IMR-90 (cell line): ENCODE results near the gene GLTPD2. TPM values are rescaled to one million over a fixed set of nuclear protein-coding genes. Genes with fewer than 3 reads are reported as not detected.

ENCODE experiments used
- ATAC-seq: fragments of 200-7000 bp; cut with Tn5 transposase; 2 replicates; pipeline ENCODE4 v1.9.1; 2020; ENCODE audit warnings: low read depth, mild to moderate bottlenecking, moderate library complexity
- BruUV-seq: library from RNA; stranded (reverse); fragments of 400-500 nt; replicated peaks from 2 replicates; lab custom pipeline; 2021; lab: Mats Ljungman, UMichigan
- CTCF ChIA-PET: fragments of 300-600 bp; formaldehyde crosslinking; extraction: SDS; loops from one replicate; lab custom pipeline; 2021; ENCODE audit warnings: antibody characterized with exemption; lab: Yijun Ruan, JAX
- POLR2A ChIA-PET: fragments of 300-600 bp; sonication (Branson Sonifier 250); formaldehyde crosslinking; loops from one replicate; lab custom pipeline; 2022; ENCODE audit warnings: antibody characterized with exemption; ENCODE audit not compliant: unreplicated experiment; lab: Charles Lee
- DNase-seq: peaks from one replicate; pipeline ENCODE4 v3.0.0; 2013
- H2AFZ ChIP-seq: replicated peaks from 2 replicates; pipeline ENCODE3; 2013; ENCODE audit warnings: low read length, mild to moderate bottlenecking; ENCODE audit not compliant: poor library complexity
- H2AK5ac ChIP-seq: 2 replicates; pipeline ENCODE4 v1.6.1; 2013; ENCODE audit warnings: low read depth, low read length, inconsistent platforms
- H2AK9ac ChIP-seq: replicated peaks from 2 replicates; pipeline ENCODE3; 2013; ENCODE audit warnings: mild to moderate bottlenecking, low read depth, low read length, moderate library complexity; ENCODE audit not compliant: poor library complexity
- H2BK120ac ChIP-seq: 2 replicates; pipeline ENCODE4 v1.6.1; 2013; ENCODE audit warnings: low read depth, low read length, inconsistent platforms
- H2BK15ac ChIP-seq: 3 replicates; pipeline ENCODE4 v1.6.1; 2013; ENCODE audit warnings: low read depth, low read length, inconsistent platforms
- H2BK20ac ChIP-seq: 2 replicates; pipeline ENCODE4 v1.6.1; 2013; ENCODE audit warnings: low read depth, mild to moderate bottlenecking, inconsistent platforms, low read length, moderate library complexity
- H2BK5ac ChIP-seq: 2 replicates; pipeline ENCODE4 v1.6.1; 2013; ENCODE audit warnings: mild to moderate bottlenecking, low read depth, low read length, inconsistent platforms; ENCODE audit not compliant: poor library complexity, severe bottlenecking
- H3K14ac ChIP-seq: replicated peaks from 2 replicates; pipeline ENCODE4 v1.6.1; 2013; ENCODE audit warnings: low read depth, low read length, inconsistent platforms
- H3K18ac ChIP-seq: 2 replicates; pipeline ENCODE4 v1.6.1; 2013; ENCODE audit warnings: low read depth, low read length, control low read depth
- H3K23ac ChIP-seq: 2 replicates; pipeline ENCODE4 v1.6.1; 2013; ENCODE audit warnings: low read depth, low read length, inconsistent platforms
- H3K27ac ChIP-seq: 2 replicates; pipeline ENCODE4 v1.5.1; 2013; ENCODE audit warnings: mild to moderate bottlenecking, control low read depth, low read length; ENCODE audit not compliant: insufficient read depth
- H3K27me3 ChIP-seq: 2 replicates; pipeline ENCODE4 v1.6.1; 2013; ENCODE audit warnings: low read length; ENCODE audit not compliant: control insufficient read depth, insufficient read depth
- H3K36me3 ChIP-seq: 2 replicates; pipeline ENCODE4 v1.6.1; 2013; ENCODE audit warnings: low read length, mixed read lengths; ENCODE audit not compliant: control insufficient read depth, insufficient read depth
- H3K4ac ChIP-seq: 2 replicates; pipeline ENCODE4 v1.6.1; 2013; ENCODE audit warnings: low read depth, low read length, inconsistent platforms
- H3K4me1 ChIP-seq: 2 replicates; pipeline ENCODE4 v1.6.1; 2013; ENCODE audit warnings: low read length, mixed read lengths; ENCODE audit not compliant: control insufficient read depth, insufficient read depth
- H3K4me2 ChIP-seq: 2 replicates; pipeline ENCODE4 v1.6.1; 2013; ENCODE audit warnings: low read depth, mild to moderate bottlenecking, control low read depth, low read length, moderate library complexity
- H3K4me3 ChIP-seq: 2 replicates; pipeline ENCODE4 v1.5.1; 2013; ENCODE audit warnings: low read depth, mild to moderate bottlenecking, control low read depth, low read length, moderate library complexity; ENCODE audit not compliant: insufficient read depth
- H3K56ac ChIP-seq: 2 replicates; pipeline ENCODE4 v1.6.1; 2013; ENCODE audit warnings: low read length, inconsistent platforms; ENCODE audit not compliant: insufficient read depth; ENCODE audit errors: extremely low read depth
- H3K79me1 ChIP-seq, 2 experiments: 2 replicates each; pipeline ENCODE4 v1.6.1; 2013; ENCODE audit warnings: low read length in 2 of 2, inconsistent platforms in 1 of 2, low read depth in 1 of 2
- H3K9ac ChIP-seq: 2 replicates; pipeline ENCODE4 v1.6.1; 2013; ENCODE audit warnings: low read depth, low read length, control low read depth
- H3K9me1 ChIP-seq: 2 replicates; pipeline ENCODE4 v1.6.1; 2013; ENCODE audit warnings: low read length, inconsistent platforms; ENCODE audit not compliant: insufficient read depth
- H3K9me3 ChIP-seq: 2 replicates; pipeline ENCODE4 v1.6.1; 2013; ENCODE audit warnings: low read length; ENCODE audit not compliant: control insufficient read depth, insufficient read depth
- H4K20me1 ChIP-seq: 2 replicates; pipeline ENCODE4 v1.6.1; 2013; ENCODE audit warnings: low read length, inconsistent platforms; ENCODE audit not compliant: insufficient read depth
- H4K5ac ChIP-seq: 2 replicates; pipeline ENCODE4 v1.6.1; 2013; ENCODE audit warnings: mild to moderate bottlenecking, low read depth, low read length, control low read depth
- H4K8ac ChIP-seq, 2 experiments: 2 replicates each; pipeline ENCODE4 v1.6.1; 2013; ENCODE audit warnings: low read depth in 2 of 2, low read length in 2 of 2, control low read depth in 1 of 2, inconsistent platforms in 1 of 2
- H4K91ac ChIP-seq: 2 replicates; pipeline ENCODE4 v1.6.1; 2013; ENCODE audit warnings: low read depth, low read length, inconsistent platforms; ENCODE audit not compliant: insufficient read depth
- BHLHE40 ChIP-seq: fragments of 150-350 bp; IDR thresholded peaks from 2 replicates; pipeline ENCODE4 v1.6.1; 2016; ENCODE audit warnings: mild to moderate bottlenecking, low read depth, low read length
- CEBPB ChIP-seq: IDR thresholded peaks from 2 replicates; pipeline ENCODE4 v1.6.1; 2012; ENCODE audit warnings: low read depth, low read length, improper control_type of control experiment
- CHD1 ChIP-seq: IDR thresholded peaks from 2 replicates; pipeline ENCODE4 v1.6.1; 2012; ENCODE audit warnings: low read depth, low read length, improper control_type of control experiment
- FOS ChIP-seq: fragments of 150-350 bp; IDR thresholded peaks from 2 replicates; pipeline ENCODE4 v1.6.1; 2016; ENCODE audit warnings: low read depth, low read length
- MAFK ChIP-seq: IDR thresholded peaks from 2 replicates; pipeline ENCODE4 v1.6.1; 2012; ENCODE audit warnings: low read depth, low read length, improper control_type of control experiment
- MAZ ChIP-seq: IDR thresholded peaks from 2 replicates; pipeline ENCODE4 v1.6.1; 2012; ENCODE audit warnings: low read depth, mild to moderate bottlenecking, low read length, improper control_type of control experiment, moderate library complexity, borderline replicate concordance
- MXI1 ChIP-seq: IDR thresholded peaks from 2 replicates; pipeline ENCODE4 v1.6.1; 2012; ENCODE audit warnings: low read depth, mild to moderate bottlenecking, low read length, moderate library complexity, borderline replicate concordance
- NFE2L2 ChIP-seq: fragments of 150-350 bp; IDR thresholded peaks from 2 replicates; pipeline ENCODE4 v1.6.1; 2016; ENCODE audit warnings: low read depth, mild to moderate bottlenecking, low read length
- POLR2A ChIP-seq: IDR thresholded peaks from 2 replicates; pipeline ENCODE4 v1.6.1; 2012; ENCODE audit warnings: mild to moderate bottlenecking, low read depth, low read length
- RAD21 ChIP-seq: IDR thresholded peaks from 2 replicates; pipeline ENCODE4 v1.6.1; 2012; ENCODE audit warnings: low read length, improper control_type of control experiment
- RCOR1 ChIP-seq: IDR thresholded peaks from 2 replicates; pipeline ENCODE4 v1.6.1; 2012; ENCODE audit warnings: mild to moderate bottlenecking, low read length, improper control_type of control experiment; ENCODE audit not compliant: insufficient replicate concordance
- RFX5 ChIP-seq: IDR thresholded peaks from 2 replicates; pipeline ENCODE4 v1.8.0; 2012; ENCODE audit warnings: low read depth, mild to moderate bottlenecking, low read length, moderate library complexity
- SMC3 ChIP-seq: fragments of 150-350 bp; IDR thresholded peaks from 2 replicates; pipeline ENCODE4 v1.6.1; 2016; ENCODE audit warnings: low read depth, mild to moderate bottlenecking, antibody characterized with exemption, low read length, moderate library complexity
- WGBS, 2 experiments: methylation state at CpG; one replicate each; pipeline versions ENCODE4 v1.1.5 to v1.1.7; 2013; ENCODE audit warnings: missing lambda C conversion rate in 2 of 2; ENCODE audit not compliant: insufficient read length in 1 of 2; ENCODE audit errors: extremely low coverage in 2 of 2; 5-methylcytosine and 5-hydroxymethylcytosine counted together
- dilution Hi-C: fragments of 300-500 bp; cut with HindIII; formaldehyde crosslinking; loops from one replicate; pipeline ENCODE4 v1.14.3; 2018; ENCODE audit warnings: low sequenced_read_pairs; ENCODE audit not compliant: unreplicated experiment
- in situ Hi-C: fragments of 300-500 bp; cut with MboI; formaldehyde crosslinking; loops from 3 replicates; pipeline ENCODE4 v1.14.3; 2019; ENCODE audit warnings: low sequenced_read_pairs, inconsistent platforms, mixed read lengths
- intact Hi-C: fragments of 100-400 bp; cut with micrococcal nuclease; formaldehyde crosslinking; loops from 2 replicates; pipeline ENCODE4 v1.10.0; 2022
- polyA plus RNA-seq, 3 experiments: library from polyadenylated mRNA; depleted of rRNA; stranded (reverse); fragments of >200 nt; gene quantifications; 2 replicates each; pipeline ENCODE4 v1.2.3, GENCODE V29; 2012; ENCODE audit warnings: low replicate concordance in 1 of 3
- total RNA-seq: library from RNA; depleted of rRNA; stranded (reverse); fragments of >200 nt; gene quantifications from 2 replicates; pipeline ENCODE4 v1.2.3, GENCODE V29; 2012
- TF ChIP-seq, protein P1 (sequence below): fragments of 150-350 bp; IDR thresholded peaks from 2 replicates; pipeline ENCODE4 v1.6.1; 2016; ENCODE audit warnings: low read depth, mild to moderate bottlenecking, low read length, moderate library complexity, borderline replicate concordance
- TF ChIP-seq, protein P2 (sequence below): conservative IDR thresholded peaks from 2 replicates; pipeline ENCODE4 v1.5.1; 2012; ENCODE audit warnings: mild to moderate bottlenecking, low read depth, low read length, improper control_type of control experiment
- TF ChIP-seq, protein P3 (sequence below): fragments of 150-350 bp; IDR thresholded peaks from 2 replicates; pipeline ENCODE4 v1.6.1; 2017; ENCODE audit warnings: mild to moderate bottlenecking, antibody characterized with exemption, low read length, low read depth

Gene GLTPD2
- total and polyA plus RNA-seq, 2 of the 4 experiments (the other 2 are of a cell fraction): not detected

DNA sequence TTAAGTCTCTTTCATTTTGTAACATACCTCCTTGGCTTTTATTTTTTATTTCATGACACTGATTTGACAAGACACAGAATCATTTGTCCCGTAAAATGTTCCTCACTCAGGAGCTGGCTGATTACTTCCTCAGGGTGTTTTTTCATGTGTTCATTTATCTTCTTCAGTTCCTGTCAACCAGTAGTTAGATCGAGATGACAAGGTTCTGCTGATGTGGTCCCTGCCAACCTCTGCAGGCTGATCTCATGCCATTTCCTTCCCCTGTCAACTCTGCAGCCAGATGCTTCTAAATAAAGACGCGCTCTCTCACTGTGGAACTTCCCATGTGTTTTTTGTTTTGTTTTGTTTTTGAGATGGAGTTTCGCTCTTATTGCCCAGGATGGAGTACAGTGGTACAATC is 40.9 kb upstream of the GLTPD2 start:
- ChIA-PET CTCF (no interaction called here), POLR2A (no interaction called here)
- Histone ChIP-seq H4K91ac (no peak overlapping the region), H4K5ac (no peak overlapping the region), H3K4me3 (no peak overlapping the region), H2BK5ac (no peak overlapping the region), H2AK5ac (no peak overlapping the region), H2BK120ac (no peak overlapping the region), H3K14ac (no peak overlapping the region), H3K18ac (no peak overlapping the region), H3K9ac (no peak overlapping the region), H3K9me3 (no peaks in the 10 kb centered on the region), H3K79me1 (no peaks in the 10 kb centered on the region), H3K36me3 (no peaks in the 10 kb centered on the region), H4K20me1 (no peaks in the 10 kb centered on the region), H3K9me1 (no peaks in the 10 kb centered on the region), H2AK9ac (no peak overlapping the region), H3K27me3 (peaks cover 54% of the 10 kb centered on the region), H3K4ac (no peak overlapping the region), H3K23ac (no peak overlapping the region), H2BK15ac (no peak overlapping the region), H3K4me1 (peaks cover 2% of the 10 kb centered on the region; the same call in 1 of the 2 replicates), H3K56ac (no peak overlapping the region), H4K8ac (no peak overlapping the region), H3K27ac (no peak overlapping the region), H2BK20ac (no peak overlapping the region), H2AFZ (no peak overlapping the region), H3K4me2 (no peak overlapping the region)
- intact Hi-C loops: no loop called here
- no peak for DNase-seq
- dilution Hi-C loops: no loop called here
- TF ChIP-seq SMC3 (no peak), MXI1 (no peak), MAFK (no peak), RAD21 (no peak), MAZ (no peak), RFX5 (no peak), CEBPB (no peak), CHD1 (no peak), BHLHE40 (no peak), NFE2L2 (no peak), FOS (no peak), RCOR1 (no peak), POLR2A (no peak)
- TF ChIP-seq, protein P1, sequence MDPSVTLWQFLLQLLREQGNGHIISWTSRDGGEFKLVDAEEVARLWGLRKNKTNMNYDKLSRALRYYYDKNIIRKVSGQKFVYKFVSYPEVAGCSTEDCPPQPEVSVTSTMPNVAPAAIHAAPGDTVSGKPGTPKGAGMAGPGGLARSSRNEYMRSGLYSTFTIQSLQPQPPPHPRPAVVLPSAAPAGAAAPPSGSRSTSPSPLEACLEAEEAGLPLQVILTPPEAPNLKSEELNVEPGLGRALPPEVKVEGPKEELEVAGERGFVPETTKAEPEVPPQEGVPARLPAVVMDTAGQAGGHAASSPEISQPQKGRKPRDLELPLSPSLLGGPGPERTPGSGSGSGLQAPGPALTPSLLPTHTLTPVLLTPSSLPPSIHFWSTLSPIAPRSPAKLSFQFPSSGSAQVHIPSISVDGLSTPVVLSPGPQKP: no peak
- TF ChIP-seq, protein P2, sequence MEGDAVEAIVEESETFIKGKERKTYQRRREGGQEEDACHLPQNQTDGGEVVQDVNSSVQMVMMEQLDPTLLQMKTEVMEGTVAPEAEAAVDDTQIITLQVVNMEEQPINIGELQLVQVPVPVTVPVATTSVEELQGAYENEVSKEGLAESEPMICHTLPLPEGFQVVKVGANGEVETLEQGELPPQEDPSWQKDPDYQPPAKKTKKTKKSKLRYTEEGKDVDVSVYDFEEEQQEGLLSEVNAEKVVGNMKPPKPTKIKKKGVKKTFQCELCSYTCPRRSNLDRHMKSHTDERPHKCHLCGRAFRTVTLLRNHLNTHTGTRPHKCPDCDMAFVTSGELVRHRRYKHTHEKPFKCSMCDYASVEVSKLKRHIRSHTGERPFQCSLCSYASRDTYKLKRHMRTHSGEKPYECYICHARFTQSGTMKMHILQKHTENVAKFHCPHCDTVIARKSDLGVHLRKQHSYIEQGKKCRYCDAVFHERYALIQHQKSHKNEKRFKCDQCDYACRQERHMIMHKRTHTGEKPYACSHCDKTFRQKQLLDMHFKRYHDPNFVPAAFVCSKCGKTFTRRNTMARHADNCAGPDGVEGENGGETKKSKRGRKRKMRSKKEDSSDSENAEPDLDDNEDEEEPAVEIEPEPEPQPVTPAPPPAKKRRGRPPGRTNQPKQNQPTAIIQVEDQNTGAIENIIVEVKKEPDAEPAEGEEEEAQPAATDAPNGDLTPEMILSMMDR: no peak
- TF ChIP-seq, protein P3, sequence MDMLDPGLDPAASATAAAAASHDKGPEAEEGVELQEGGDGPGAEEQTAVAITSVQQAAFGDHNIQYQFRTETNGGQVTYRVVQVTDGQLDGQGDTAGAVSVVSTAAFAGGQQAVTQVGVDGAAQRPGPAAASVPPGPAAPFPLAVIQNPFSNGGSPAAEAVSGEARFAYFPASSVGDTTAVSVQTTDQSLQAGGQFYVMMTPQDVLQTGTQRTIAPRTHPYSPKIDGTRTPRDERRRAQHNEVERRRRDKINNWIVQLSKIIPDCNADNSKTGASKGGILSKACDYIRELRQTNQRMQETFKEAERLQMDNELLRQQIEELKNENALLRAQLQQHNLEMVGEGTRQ: no peak
- BruUV-seq: no TSS peak
- in situ Hi-C loops: no loop called here
- WGBS, 2 experiments: 67% methylated on average over 1 of the region's 5 CpGs; no CpG with 5 or more reads in 1 of the 2 experiments
- no peak for ATAC-seq
